CD4-positive, CD25-positive, alpha-beta regulatory T cell (primary cell): ENCODE results near the gene ZNF280A. TPM values are rescaled to one million over a fixed set of nuclear protein-coding genes. Genes with fewer than 3 reads are reported as not detected.

Source experiments
- ATAC-seq, 2 donors: fragments of 150-1000 bp; cut with Tn5 transposase; one replicate each; pipeline ENCODE4 v1.10.0; 2021; ENCODE audit warnings: low read depth in 2 of 2, moderate number of reproducible peaks in 2 of 2, moderate library complexity in 1 of 2
- DNase-seq, 3 donors: peaks; one replicate each; pipeline versions ENCODE4 v3.0.0 to v3.0.0-alpha.2; 2012 to 2022; ENCODE audit warnings: mixed read lengths in 1 of 3
- H3K27ac ChIP-seq: one replicate; pipeline ENCODE4 v1.7.0; 2013; ENCODE audit warnings: mild to moderate bottlenecking, low read length; ENCODE audit not compliant: insufficient read depth, poor library complexity, severe bottlenecking
- H3K27me3 ChIP-seq: one replicate; pipeline ENCODE4 v1.7.0; 2013; ENCODE audit warnings: low read length; ENCODE audit not compliant: control insufficient read depth, insufficient read depth
- H3K36me3 ChIP-seq: one replicate; pipeline ENCODE4 v1.7.0; 2013; ENCODE audit warnings: mild to moderate bottlenecking, low read length, moderate library complexity; ENCODE audit not compliant: control insufficient read depth, insufficient read depth
- H3K4me1 ChIP-seq: 2 replicates; pipeline ENCODE4 v1.7.0; 2013; ENCODE audit warnings: mild to moderate bottlenecking, low read length; ENCODE audit not compliant: insufficient read depth, control insufficient read depth, poor library complexity, severe bottlenecking
- H3K4me3 ChIP-seq: one replicate; pipeline ENCODE4 v1.7.0; 2013; ENCODE audit warnings: low read depth, mild to moderate bottlenecking, low read length, moderate library complexity
- H3K9me3 ChIP-seq, 2 experiments: 1 replicate in 1 of 2; 2 replicates in 1 of 2; pipeline ENCODE4 v1.7.0; 2013; ENCODE audit warnings: low read length in 2 of 2, mild to moderate bottlenecking in 1 of 2, moderate library complexity in 1 of 2; ENCODE audit not compliant: control insufficient read depth in 2 of 2
- H3K27ac Mint-ChIP-seq, 3 donors: one replicate each; pipeline ENCODE4 v1.8.0; 2020 to 2022; ENCODE audit warnings: mild to moderate bottlenecking in 3 of 3, mixed read lengths in 3 of 3, moderate library complexity in 2 of 3
- H3K27me3 Mint-ChIP-seq: one replicate; pipeline ENCODE4 v1.8.0; 2022; ENCODE audit warnings: mild to moderate bottlenecking, mixed read lengths
- H3K36me3 Mint-ChIP-seq: one replicate; pipeline ENCODE4 v1.8.0; 2020; ENCODE audit warnings: mixed read lengths
- H3K4me1 Mint-ChIP-seq, 4 donors: one replicate each; pipeline ENCODE4 v1.8.0; 2020 to 2022; ENCODE audit warnings: mixed read lengths in 4 of 4, mild to moderate bottlenecking in 1 of 4
- H3K4me3 Mint-ChIP-seq, 4 donors: one replicate each; pipeline ENCODE4 v1.8.0; 2020 to 2022; ENCODE audit warnings: mild to moderate bottlenecking in 4 of 4, mixed read lengths in 4 of 4, moderate library complexity in 3 of 4
- H3K9me3 Mint-ChIP-seq, 7 donors: one replicate each; pipeline ENCODE4 v1.8.0; 2020 to 2022; ENCODE audit warnings: mixed read lengths in 7 of 7, mild to moderate bottlenecking in 3 of 7, moderate library complexity in 2 of 7
- polyA plus RNA-seq, 4 donors: library from polyadenylated mRNA; unstranded; fragments of 300-500 nt; fragmentation: Illumina TruSeq; gene quantifications; one replicate each; pipeline ENCODE4 v1.2.3, GENCODE V29; 2021
- total RNA-seq: library from RNA; stranded (reverse); gene quantifications from one replicate; pipeline ENCODE4 v1.2.3, GENCODE V29; 2022

ZNF280A gene
- total and polyA plus RNA-seq, 5 donors from 2014 or later, result not detected

DNA sequence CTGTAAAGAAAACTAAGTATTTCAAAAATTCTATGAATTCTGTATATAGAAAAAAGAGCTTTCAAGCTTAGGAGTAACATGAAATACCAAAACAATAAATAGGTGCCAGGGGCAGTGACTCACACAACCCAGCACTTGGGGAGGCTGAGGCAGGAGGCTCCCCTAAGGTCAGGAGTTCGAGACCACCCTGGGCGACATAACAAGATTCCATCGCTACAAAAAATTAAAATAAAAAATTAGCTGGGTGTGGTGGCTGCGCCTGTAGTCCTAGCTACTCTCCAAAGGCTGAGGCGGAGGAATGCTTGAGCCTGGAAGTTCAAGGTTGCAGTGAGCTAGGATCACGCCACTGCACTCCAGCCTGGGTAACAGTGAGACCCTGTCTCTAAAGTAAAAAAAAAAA, 33.0 kb downstream of the ZNF280A start:
- Mint-ChIP-seq H3K27ac (no peak overlapping the region), H3K4me1 (peaks cover 0 to 5% (median 0%) of the 10 kb centered on the region in 4 donors), H3K36me3 (peaks cover 12% of the 10 kb centered on the region)

DNA sequence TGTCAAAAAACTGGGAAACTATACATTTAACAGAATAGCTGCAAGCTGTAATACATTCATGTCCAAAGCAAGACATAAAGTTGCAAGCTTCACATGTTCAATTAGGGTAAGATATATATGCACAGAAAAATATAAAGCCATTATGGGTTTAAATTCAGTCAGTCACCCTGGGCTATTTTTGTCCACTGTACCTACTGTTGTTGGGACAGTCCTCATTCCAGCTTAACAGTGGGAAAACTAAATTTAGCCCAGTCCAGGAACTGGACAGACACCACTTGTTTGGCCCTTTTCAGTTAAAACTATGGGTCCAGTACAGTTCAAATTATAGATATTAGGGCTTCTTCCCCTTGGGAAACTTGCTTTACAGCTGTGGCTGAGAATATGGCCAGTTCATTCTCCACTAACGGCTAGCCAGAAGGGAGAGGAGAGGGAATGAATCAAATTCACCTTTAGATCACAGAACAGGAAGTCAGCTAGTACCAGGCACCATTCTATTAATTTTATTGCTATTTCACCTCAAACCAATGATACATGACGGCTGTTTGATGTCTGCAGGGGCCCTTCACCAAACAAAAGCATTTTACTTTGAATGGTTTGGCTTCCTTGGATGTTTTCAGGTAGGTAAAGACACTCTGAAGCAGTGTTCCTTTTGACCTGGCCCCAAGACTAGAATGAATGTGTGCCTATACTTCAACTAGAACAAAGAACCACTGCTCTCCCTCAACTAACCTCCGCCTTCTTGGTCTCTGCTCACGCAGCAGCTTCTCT, 33.8 kb downstream of the ZNF280A start:
- Histone ChIP-seq H3K36me3 (no peaks in the 10 kb centered on the region), H3K9me3 (no peaks in the 10 kb centered on the region), H3K4me3 (no peak overlapping the region), H3K27me3 (no peaks in the 10 kb centered on the region), H3K27ac (no peak overlapping the region), H3K4me1 (no peaks in the 10 kb centered on the region)
- peaks cover 8% of the 10 kb centered on the region for H3K27me3 Mint-ChIP-seq
- H3K9me3 Mint-ChIP-seq, result peaks cover 0 to 2% (median 0%) of the 10 kb centered on the region in 7 donors
- H3K4me3 Mint-ChIP-seq, result no peak overlapping the region
- ATAC-seq (no peak), DNase-seq (no peak)
- H3K27ac Mint-ChIP-seq, result no peak overlapping the region
- peaks cover 12% of the 10 kb centered on the region for H3K36me3 Mint-ChIP-seq
- peaks cover 0 to 5% (median 0%) of the 10 kb centered on the region in 4 donors for H3K4me1 Mint-ChIP-seq

More for the DNA sequence above, 33.0 kb downstream of the ZNF280A start:
- Mint-ChIP-seq H3K4me3 (no peak overlapping the region), H3K27me3 (peaks cover 5% of the 10 kb centered on the region), H3K9me3 (peaks cover 0 to 2% (median 0%) of the 10 kb centered on the region in 7 donors)
- no peaks in the 10 kb centered on the region for H3K27me3 ChIP-seq
- ATAC-seq, result no peak
- H3K36me3 ChIP-seq, result no peaks in the 10 kb centered on the region
- no peak overlapping the region for H3K4me3 ChIP-seq
- H3K9me3 ChIP-seq, result no peaks in the 10 kb centered on the region
- H3K27ac ChIP-seq, result no peak overlapping the region
- no peaks in the 10 kb centered on the region for H3K4me1 ChIP-seq
- DNase-seq, result no peak

DNA sequence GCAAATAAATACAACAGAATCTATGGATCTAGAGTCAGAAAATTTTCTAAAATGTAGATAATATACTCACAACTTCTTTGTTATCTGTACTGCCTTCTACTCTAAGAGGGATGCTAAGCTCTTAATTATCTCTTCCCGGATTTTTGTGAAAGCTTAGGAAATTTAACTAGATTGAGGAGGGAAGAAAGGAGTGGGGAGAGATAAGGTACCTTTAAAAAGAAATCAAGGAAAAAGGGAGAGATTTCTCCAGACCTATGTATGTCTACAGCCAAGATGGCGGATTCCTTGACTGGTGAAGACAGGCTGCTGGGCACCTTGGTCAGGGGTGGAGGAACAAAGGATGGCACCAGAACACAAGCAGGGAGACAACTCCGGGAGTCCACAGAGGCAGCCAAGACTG, 34.5 kb downstream of the ZNF280A start:
- ATAC-seq (no peak), DNase-seq (no peak)
- Mint-ChIP-seq H3K4me1 (peaks cover 0 to 5% (median 0%) of the 10 kb centered on the region in 4 donors), H3K9me3 (peaks cover 0 to 2% (median 0%) of the 10 kb centered on the region in 7 donors), H3K27ac (no peak overlapping the region), H3K36me3 (peaks cover 12% of the 10 kb centered on the region), H3K27me3 (peaks cover 14% of the 10 kb centered on the region), H3K4me3 (peak overlapping the region in 1 of 4 donors; percentile 32)
- no peak overlapping the region for H3K4me3 ChIP-seq
- H3K36me3 ChIP-seq, result no peaks in the 10 kb centered on the region
- H3K9me3 ChIP-seq, result no peaks in the 10 kb centered on the region
- no peaks in the 10 kb centered on the region for H3K4me1 ChIP-seq
- no peaks in the 10 kb centered on the region for H3K27me3 ChIP-seq
- H3K27ac ChIP-seq, result no peak overlapping the region

DNA sequence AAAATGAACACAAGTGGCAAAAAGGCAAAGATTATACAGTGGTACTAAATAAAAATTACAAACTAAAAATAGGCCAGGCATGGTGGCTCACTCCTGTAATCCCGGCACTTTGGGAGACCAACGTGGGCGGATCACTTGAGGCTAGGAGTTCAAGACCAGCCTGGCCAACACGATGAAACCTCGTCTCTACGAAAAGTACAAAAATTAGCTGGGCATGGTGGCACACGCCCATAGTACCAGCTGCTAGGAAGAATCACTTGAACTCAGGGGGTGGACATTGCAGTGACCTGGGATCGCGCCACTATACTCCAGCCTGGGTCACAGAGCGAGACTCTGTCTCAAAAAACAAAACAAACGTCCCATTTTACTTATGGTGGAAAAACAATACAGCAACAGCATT, 36.0 kb downstream of the ZNF280A start:
- H3K9me3 ChIP-seq, result no peaks in the 10 kb centered on the region
- DNase-seq, result no peak
- no peaks in the 10 kb centered on the region for H3K27me3 ChIP-seq
- no peak overlapping the region for H3K4me3 ChIP-seq
- Mint-ChIP-seq H3K4me1 (no peaks in the 10 kb centered on the region), H3K27ac (no peak overlapping the region), H3K27me3 (peaks cover 14% of the 10 kb centered on the region), H3K9me3 (peaks cover 0 to 2% (median 0%) of the 10 kb centered on the region in 7 donors), H3K36me3 (peaks cover 12% of the 10 kb centered on the region), H3K4me3 (no peak overlapping the region)
- ATAC-seq, result no peak
- H3K36me3 ChIP-seq, result no peaks in the 10 kb centered on the region
- H3K27ac ChIP-seq, result no peak overlapping the region
- H3K4me1 ChIP-seq, result no peaks in the 10 kb centered on the region

DNA sequence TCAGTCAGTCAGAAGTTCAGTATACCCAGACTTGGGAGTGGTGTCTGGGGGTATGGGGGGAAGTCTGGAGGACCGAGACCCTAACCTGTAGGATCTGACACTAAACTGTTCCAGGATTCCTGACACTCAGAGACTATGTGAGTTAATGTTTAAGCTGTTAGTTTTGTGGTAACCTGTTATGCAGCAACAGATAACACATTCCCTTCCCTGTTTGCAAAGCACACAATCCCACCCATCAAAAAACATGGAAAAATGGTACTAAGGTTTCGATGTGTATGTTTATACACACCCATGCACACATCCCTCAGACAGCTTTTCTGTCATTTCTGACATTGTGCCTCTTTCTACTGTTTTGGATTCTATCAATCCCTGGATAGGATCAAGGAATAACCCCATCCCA, 39.1 kb downstream of the ZNF280A start:
- Mint-ChIP-seq H3K36me3 (peaks cover 5% of the 10 kb centered on the region), H3K27me3 (peaks cover 14% of the 10 kb centered on the region), H3K4me1 (no peaks in the 10 kb centered on the region), H3K4me3 (no peak overlapping the region), H3K9me3 (peaks cover 0 to 2% (median 0%) of the 10 kb centered on the region in 7 donors), H3K27ac (no peak overlapping the region)
- DNase-seq, result no peak
- Histone ChIP-seq H3K27ac (no peak overlapping the region), H3K4me1 (no peaks in the 10 kb centered on the region), H3K4me3 (no peak overlapping the region), H3K9me3 (no peaks in the 10 kb centered on the region), H3K36me3 (no peaks in the 10 kb centered on the region), H3K27me3 (no peaks in the 10 kb centered on the region)
- ATAC-seq, result no peak

DNA sequence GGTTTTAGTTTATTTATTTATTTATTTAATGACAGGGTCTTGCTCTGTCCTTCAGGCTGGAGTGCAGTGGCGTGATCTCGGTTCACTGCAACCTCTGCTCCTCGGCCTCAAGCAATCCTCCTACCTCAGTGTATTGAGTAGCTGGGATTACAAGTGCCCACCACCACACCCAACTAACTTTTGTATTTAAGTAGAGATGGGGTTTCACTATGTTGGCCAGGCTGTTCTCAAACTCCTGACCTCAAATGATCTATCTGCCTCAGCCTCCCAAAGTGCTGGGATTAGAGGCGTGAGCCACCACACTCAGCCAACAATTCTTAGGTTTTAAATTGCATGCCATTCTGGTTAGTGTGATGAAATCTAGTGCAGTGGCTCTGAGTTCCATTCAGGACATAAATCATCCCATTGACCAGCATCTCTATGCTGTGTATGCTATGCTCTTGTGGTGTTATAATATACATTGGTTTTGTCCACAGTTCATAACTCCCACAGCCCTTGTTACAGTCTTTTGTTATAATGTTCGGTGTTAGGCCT, 40.0 kb downstream of the ZNF280A start:
- Mint-ChIP-seq H3K27me3 (peaks cover 10% of the 10 kb centered on the region), H3K27ac (no peak overlapping the region), H3K9me3 (peaks cover 0 to 2% (median 0%) of the 10 kb centered on the region in 7 donors), H3K4me1 (no peaks in the 10 kb centered on the region), H3K4me3 (no peak overlapping the region), H3K36me3 (no peaks in the 10 kb centered on the region)
- no peaks in the 10 kb centered on the region for H3K27me3 ChIP-seq
- no peak for ATAC-seq
- H3K27ac ChIP-seq, result no peak overlapping the region
- no peaks in the 10 kb centered on the region for H3K4me1 ChIP-seq
- no peak for DNase-seq
- H3K4me3 ChIP-seq, result no peak overlapping the region
- H3K9me3 ChIP-seq, result no peaks in the 10 kb centered on the region
- no peaks in the 10 kb centered on the region for H3K36me3 ChIP-seq

DNA sequence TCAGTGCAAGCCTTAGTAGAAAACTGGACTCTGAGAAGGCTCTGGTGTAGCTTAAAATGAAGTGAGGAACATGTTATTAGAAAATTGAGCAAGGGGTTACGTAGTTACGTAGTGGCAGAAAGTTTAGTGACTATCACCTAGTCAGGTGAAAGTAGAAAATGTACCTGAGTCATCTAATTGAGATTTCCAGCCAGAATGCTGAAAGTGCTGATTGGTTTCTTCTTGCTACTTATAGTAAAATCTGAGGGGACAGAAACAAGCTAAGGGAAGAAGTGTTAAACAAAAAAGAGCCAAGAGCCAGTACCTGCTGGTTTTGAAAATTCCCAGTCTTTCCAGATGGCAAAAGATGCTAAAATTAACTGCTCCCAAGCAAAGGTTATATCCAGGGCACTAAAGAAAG, 41.0 kb downstream of the ZNF280A start:
- Mint-ChIP-seq H3K4me3 (no peak overlapping the region), H3K9me3 (no peaks in the 10 kb centered on the region), H3K36me3 (no peaks in the 10 kb centered on the region), H3K27me3 (peaks cover 18% of the 10 kb centered on the region), H3K4me1 (no peaks in the 10 kb centered on the region), H3K27ac (peak overlapping the region in 1 of 3 donors; percentile 34)
- Histone ChIP-seq H3K4me3 (no peak overlapping the region), H3K36me3 (no peaks in the 10 kb centered on the region), H3K9me3 (no peaks in the 10 kb centered on the region), H3K4me1 (no peaks in the 10 kb centered on the region), H3K27me3 (no peaks in the 10 kb centered on the region), H3K27ac (no peak overlapping the region)
- DNase-seq, result no peak
- ATAC-seq, result no peak

DNA sequence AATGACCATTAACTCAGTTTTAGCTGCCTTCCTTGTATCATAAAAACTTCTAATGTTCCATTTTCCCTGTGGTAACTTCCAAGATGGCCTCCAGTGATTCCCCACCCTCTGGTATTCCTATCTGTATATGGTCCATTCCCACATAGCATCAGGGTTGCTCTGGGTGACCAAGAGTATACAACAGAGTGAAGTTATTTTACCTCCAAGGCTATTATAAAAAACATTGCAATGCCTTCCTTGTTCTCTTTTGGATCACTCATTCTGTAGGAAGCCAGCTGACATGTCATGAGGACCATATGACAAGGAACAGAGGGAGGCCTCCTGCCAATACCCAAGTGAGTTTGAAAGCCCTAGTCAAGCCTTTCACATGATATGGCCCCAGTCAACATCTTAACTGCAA, 41.6 kb downstream of the ZNF280A start:
- DNase-seq (no peak), ATAC-seq (no peak)
- no peak overlapping the region for H3K27ac ChIP-seq
- no peaks in the 10 kb centered on the region for H3K9me3 ChIP-seq
- no peak overlapping the region for H3K27ac Mint-ChIP-seq
- H3K4me3 ChIP-seq, result no peak overlapping the region
- no peak overlapping the region for H3K4me3 Mint-ChIP-seq
- no peaks in the 10 kb centered on the region for H3K4me1 ChIP-seq
- H3K36me3 Mint-ChIP-seq, result no peaks in the 10 kb centered on the region
- H3K4me1 Mint-ChIP-seq, result no peaks in the 10 kb centered on the region
- H3K27me3 Mint-ChIP-seq, result peaks cover 18% of the 10 kb centered on the region
- H3K36me3 ChIP-seq, result no peaks in the 10 kb centered on the region
- no peaks in the 10 kb centered on the region for H3K9me3 Mint-ChIP-seq
- H3K27me3 ChIP-seq, result no peaks in the 10 kb centered on the region
